Common myeloid progenitor, CD34-positive (primary cell): ENCODE data around the gene DYNLRB1.
A peak's percentile ranks its signal among the peaks of the same experiment; 100 is the strongest.
"Not testable (repeated sequence)": the region's sequence is repeated elsewhere in the genome, so short reads cannot be mapped to it uniquely, and the experiment has no call there.

Experiments
- CTCF ChIA-PET: fragments of 350-600 bp; sonication (Branson Sonifier 250); formaldehyde crosslinking; loops from one replicate; lab custom pipeline; 2021; ENCODE audit warnings: antibody characterized with exemption; lab: Charles Lee
- POLR2A ChIA-PET: fragments of 350-600 bp; sonication (Branson Sonifier 250); formaldehyde crosslinking; loops from one replicate; lab custom pipeline; 2021; ENCODE audit warnings: antibody characterized with exemption; lab: Charles Lee
- DNase-seq, 3 donors: peaks; one replicate each; pipeline versions ENCODE4 v3.0.0 to v3.0.0-alpha.2; 2013
- H3K27ac ChIP-seq, 2 experiments: 1 replicate in 1 of 2; 2 replicates in 1 of 2; pipeline ENCODE4 v1.7.0; 2013; ENCODE audit warnings: inconsistent platforms in 2 of 2, low read length in 2 of 2, mild to moderate bottlenecking in 2 of 2, low read depth in 1 of 2, moderate library complexity in 1 of 2; ENCODE audit not compliant: severe bottlenecking in 2 of 2, insufficient read depth in 1 of 2, poor library complexity in 1 of 2
- H3K27me3 ChIP-seq, 5 experiments: replicated peaks in 2 of 5; 1 replicate in 3 of 5; 2 replicates in 2 of 5; pipeline versions ENCODE4 v1.6.1 to v1.7.0; 2013; ENCODE audit warnings: low read length in 4 of 5, mild to moderate bottlenecking in 2 of 5, moderate library complexity in 2 of 5, inconsistent platforms in 1 of 5; ENCODE audit not compliant: insufficient read depth in 5 of 5, control insufficient read depth in 4 of 5
- H3K36me3 ChIP-seq, 4 experiments: 1 replicate in 2 of 4; 2 replicates in 2 of 4; pipeline versions ENCODE4 v1.6.1 to v1.7.0; 2013; ENCODE audit warnings: low read length in 3 of 4, control low read depth in 1 of 4, mild to moderate bottlenecking in 1 of 4; ENCODE audit not compliant: control insufficient read depth in 4 of 4, insufficient read depth in 4 of 4
- H3K4me1 ChIP-seq, 4 experiments: 1 replicate in 3 of 4; 2 replicates in 1 of 4; pipeline versions ENCODE4 v1.6.1 to v1.7.1; 2013; ENCODE audit warnings: low read length in 3 of 4, mild to moderate bottlenecking in 3 of 4, control low read depth in 1 of 4, inconsistent platforms in 1 of 4, moderate library complexity in 1 of 4; ENCODE audit not compliant: control insufficient read depth in 4 of 4, insufficient read depth in 4 of 4; ENCODE audit errors: control extremely low read depth in 1 of 4
- H3K4me3 ChIP-seq, 7 experiments: 1 replicate in 4 of 7; 2 replicates in 3 of 7; pipeline versions ENCODE4 v1.5.1 to v1.7.0; 2013; ENCODE audit warnings: mild to moderate bottlenecking in 7 of 7, low read length in 6 of 7, moderate library complexity in 6 of 7, inconsistent platforms in 2 of 7, low read depth in 2 of 7, control low read depth in 1 of 7; ENCODE audit not compliant: insufficient read depth in 4 of 7, control insufficient read depth in 1 of 7; ENCODE audit errors: extremely low read depth in 1 of 7
- H3K9me3 ChIP-seq, 5 experiments: 1 replicate in 4 of 5; 2 replicates in 1 of 5; pipeline versions ENCODE4 v1.6.1 to v1.7.1; 2013; ENCODE audit warnings: low read length in 4 of 5, mild to moderate bottlenecking in 2 of 5, inconsistent platforms in 1 of 5, low read depth in 1 of 5, moderate library complexity in 1 of 5; ENCODE audit not compliant: control insufficient read depth in 4 of 5, insufficient read depth in 2 of 5; ENCODE audit errors: control extremely low read depth in 1 of 5
- WGBS: methylation state at CpG from one replicate; pipeline ENCODE4 v1.1.5; 2013; ENCODE audit not compliant: insufficient coverage; 5-methylcytosine and 5-hydroxymethylcytosine counted together

The DYNLRB1 gene

DNA sequence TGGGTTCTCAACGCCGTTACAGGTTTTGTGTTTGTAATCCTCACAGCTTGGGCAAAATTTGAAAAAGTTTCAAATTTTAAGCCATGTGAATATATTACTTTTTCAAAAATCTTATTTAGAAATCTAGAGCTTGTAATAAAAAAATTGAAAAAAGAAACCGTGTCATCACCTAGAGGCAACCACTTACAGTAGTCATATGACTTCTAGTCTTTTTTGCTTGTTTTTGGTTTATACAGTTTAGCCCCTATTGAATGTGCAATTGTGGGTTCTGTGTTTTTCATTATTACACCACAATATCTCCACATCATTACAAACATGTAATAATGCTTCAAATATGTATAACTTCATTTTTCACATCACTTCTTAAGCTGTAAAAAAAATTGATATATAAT, 888 bp downstream of the DYNLRB1 start:
- Histone ChIP-seq H3K9me3 (no peaks in the 10 kb centered on the region), H3K27me3 (no peaks in the 10 kb centered on the region), H3K27ac (peak overlapping the region; percentile 80 to 90), H3K4me1 (peaks cover 5 to 26% (median 16%) of the 10 kb centered on the region in 4 experiments), H3K4me3 (peak overlapping the region; percentile 75 to 100 (median 95)), H3K36me3 (peaks cover 0 to 16% (median 7%) of the 10 kb centered on the region in 4 experiments)
- no CpG with 5 or more reads among the region's 3 CpGs for WGBS
- ChIA-PET POLR2A (interaction anchor here (0.5 to 0.8 kb wide), 3 partner anchors 41 to 433 kb away, joined by 3 to 5 read pairs (median 3); no protein-coding TSS in a partner anchor), CTCF (interaction anchor here (0.6 to 4.0 kb wide), 10 partner anchors 14 to 333 kb away, joined by 3 to 31 read pairs (median 4); no protein-coding TSS in a partner anchor)
- DNase-seq = peak in 2 of 3 donors; percentile 51 to 64

DNA sequence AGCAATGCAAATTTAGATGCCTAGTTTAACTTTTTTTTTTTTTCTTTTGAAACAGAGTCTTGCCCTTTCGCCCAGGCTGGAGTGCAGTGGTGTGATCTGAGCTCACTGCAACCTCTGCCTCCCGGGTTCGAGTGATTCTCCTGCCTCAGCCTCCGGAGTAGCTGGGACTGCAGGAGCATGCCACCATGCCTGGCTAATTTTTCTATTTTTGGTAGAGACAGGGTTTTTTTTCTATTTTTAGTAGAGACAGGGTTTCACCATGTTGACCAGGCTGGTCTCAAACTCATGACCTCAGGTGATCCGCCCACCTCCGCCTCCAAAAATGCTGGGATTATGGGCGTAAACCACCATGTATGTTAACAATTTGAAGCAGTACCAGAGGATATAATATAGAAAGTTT, 2.6 kb downstream of the DYNLRB1 start:
- Histone ChIP-seq H3K36me3 (peaks cover 0 to 19% (median 9%) of the 10 kb centered on the region in 4 experiments), H3K4me1 (peaks cover 5 to 32% (median 20%) of the 10 kb centered on the region in 4 experiments)
- H3K9me3 ChIP-seq, H3K27me3 ChIP-seq, H3K4me3 ChIP-seq, CTCF ChIA-PET, POLR2A ChIA-PET, DNase-seq, H3K27ac ChIP-seq: not testable (repeated sequence)
- 96% methylated on average over 5 of the region's 7 CpGs for WGBS

- POLR2A ChIA-PET = not testable (repeated sequence)
Measured at GRCh38 chr20:34519841-34520240, 3.6 kb downstream of the DYNLRB1 start.

DNA sequence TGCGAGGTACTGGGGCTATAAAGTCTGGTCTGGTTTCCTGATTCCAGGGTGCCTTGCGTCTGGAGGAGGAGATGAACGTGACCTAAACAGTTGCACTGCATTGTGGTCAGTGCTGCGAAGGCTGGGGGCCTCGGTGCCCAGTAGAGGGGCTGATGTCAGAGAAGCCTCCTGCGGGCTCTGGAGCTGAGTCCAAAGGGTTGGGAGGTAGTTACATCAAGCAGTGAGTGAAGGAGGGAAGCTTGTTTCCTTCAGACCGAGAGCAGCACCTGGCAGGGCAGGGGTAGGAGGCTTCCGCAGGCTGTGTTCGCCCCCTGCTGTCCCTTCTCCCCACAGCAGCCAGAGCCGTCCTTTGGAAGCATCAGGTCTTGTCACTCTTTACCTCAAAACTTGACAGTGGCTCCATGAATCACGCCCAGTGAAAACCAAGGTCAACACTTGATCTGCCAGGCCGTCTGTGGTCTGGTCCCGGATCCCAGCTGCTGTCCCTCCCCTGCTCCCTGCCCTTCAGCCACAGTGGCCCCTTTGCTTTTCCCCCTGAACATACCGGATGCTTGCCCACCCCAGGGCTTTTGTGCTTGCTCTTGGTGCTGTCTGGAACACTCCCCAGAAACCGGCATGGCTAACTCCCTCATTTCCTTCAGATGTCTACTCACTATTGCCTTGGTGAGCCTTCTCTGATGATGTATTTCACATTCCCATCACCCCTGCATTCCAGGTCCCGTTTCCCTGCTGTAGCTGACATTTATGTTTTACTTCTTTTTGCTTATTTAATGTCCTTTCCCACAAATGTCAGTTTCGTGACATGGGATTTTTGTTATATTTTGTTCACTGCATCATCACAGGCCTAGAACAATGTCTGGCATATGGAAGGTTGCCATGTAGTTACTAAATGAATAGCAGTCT, 7.0 kb downstream of the DYNLRB1 start:
- H3K27ac ChIP-seq = no peak overlapping the region

More at GRCh38 chr20:34519841-34520240, 3.6 kb downstream of the DYNLRB1 start:
- H3K27ac ChIP-seq, H3K27me3 ChIP-seq, H3K4me3 ChIP-seq, DNase-seq, H3K9me3 ChIP-seq: not testable (repeated sequence)
- H3K36me3 ChIP-seq = peaks cover 0 to 24% (median 14%) of the 10 kb centered on the region in 4 experiments
- 97% methylated on average over 5 of the region's 10 CpGs for WGBS
- H3K4me1 ChIP-seq = peaks cover 3 to 26% (median 16%) of the 10 kb centered on the region in 4 experiments
- CTCF ChIA-PET = interaction anchor here (1.0 to 5.6 kb wide), 2 partner anchors 206 to 223 kb away, joined by 3 to 68 read pairs; no protein-coding TSS in a partner anchor

GRCh38 chr20:34524426-34524825, 8.2 kb downstream of the DYNLRB1 start:
- ChIA-PET POLR2A (no interaction called here), CTCF (interaction anchor here (1.8 to 5.6 kb wide), 2 partner anchors 211 to 341 kb away, joined by 3 to 68 read pairs; no protein-coding TSS in a partner anchor)
- peaks cover 0 to 64% (median 46%) of the 10 kb centered on the region in 4 experiments for H3K36me3 ChIP-seq
- H3K4me3 ChIP-seq = no peak overlapping the region
- no peak for DNase-seq
- H3K27me3 ChIP-seq = no peaks in the 10 kb centered on the region
- WGBS = 96% methylated on average over 11 of the region's 11 CpGs
- H3K9me3 ChIP-seq = no peaks in the 10 kb centered on the region
- peaks cover 0 to 6% (median 3%) of the 10 kb centered on the region in 4 experiments for H3K4me1 ChIP-seq
- no peak overlapping the region for H3K27ac ChIP-seq

More for the DNA sequence above, 7.0 kb downstream of the DYNLRB1 start:
- peak overlapping the region in 1 of 7 experiments; percentile 42 for H3K4me3 ChIP-seq
- CTCF ChIA-PET = interaction anchor here (0.6 to 5.6 kb wide), 25 partner anchors 9 to 356 kb away, joined by 3 to 68 read pairs (median 3); partner anchors contain the start of genes AHCY and TP53INP2
- no peaks in the 10 kb centered on the region for H3K27me3 ChIP-seq
- no peaks in the 10 kb centered on the region for H3K9me3 ChIP-seq
- H3K36me3 ChIP-seq = peaks cover 0 to 53% (median 40%) of the 10 kb centered on the region in 4 experiments
- POLR2A ChIA-PET = interaction anchor here (0.7 kb wide), 2 partner anchors 21 to 211 kb away, joined by 3 read pairs; no protein-coding TSS in a partner anchor
- peaks cover 0 to 6% (median 3%) of the 10 kb centered on the region in 4 experiments for H3K4me1 ChIP-seq
- 62% methylated on average over 15 of the region's 17 CpGs for WGBS
- DNase-seq = peak; percentile 58 to 79 (median 76)

GRCh38 chr20:34525342-34525708, 9.1 kb downstream of the DYNLRB1 start:
- DNase-seq = no peak
- no peak overlapping the region for H3K4me3 ChIP-seq
- no peaks in the 10 kb centered on the region for H3K27me3 ChIP-seq
- POLR2A ChIA-PET = no interaction called here
- CTCF ChIA-PET = interaction anchor here (1.0 to 5.6 kb wide), 3 partner anchors 12 to 212 kb away, joined by 3 to 68 read pairs (median 4); no protein-coding TSS in a partner anchor
- WGBS = 100% methylated on average over 6 of the region's 7 CpGs
- no peak overlapping the region for H3K27ac ChIP-seq
- no peaks in the 10 kb centered on the region for H3K9me3 ChIP-seq
- peaks cover 0 to 6% (median 3%) of the 10 kb centered on the region in 4 experiments for H3K4me1 ChIP-seq
- H3K36me3 ChIP-seq = peaks cover 2 to 68% (median 51%) of the 10 kb centered on the region in 4 experiments
